CD4-positive, alpha-beta T cell (primary cell): ENCODE results near the gene ADGRV1. TPM values are rescaled to one million over a fixed set of nuclear protein-coding genes. Genes with fewer than 3 reads are reported as not detected.
"Not testable (repeated sequence)": the region's sequence is repeated elsewhere in the genome, so short reads cannot be mapped to it uniquely, and the experiment has no call there.

Experiments used
- ATAC-seq: fragments of 200-7000 bp; cut with Tn5 transposase; one replicate; pipeline ENCODE4 v1.10.0; 2022; ENCODE audit warnings: mild to moderate bottlenecking; ENCODE audit not compliant: poor library complexity
- CTCF ChIA-PET: fragments of 350-600 bp; sonication (Branson Sonifier 250); formaldehyde crosslinking; loops from one replicate; lab custom pipeline; 2021; ENCODE audit warnings: antibody characterized with exemption, inconsistent platforms; lab: Charles Lee
- POLR2A ChIA-PET: fragments of 350-600 bp; sonication (Branson Sonifier 250); formaldehyde crosslinking; loops from one replicate; lab custom pipeline; 2021; ENCODE audit warnings: antibody characterized with exemption, inconsistent platforms; lab: Charles Lee
- DNase-seq, 14 experiments: peaks; one replicate each; pipeline ENCODE4 v3.0.0-alpha.2; 2013 to 2020; ENCODE audit warnings: mixed read lengths in 2 of 14
- H3K27ac ChIP-seq, 2 donors: one replicate each; pipeline versions ENCODE4 v1.5.1 to v1.7.0; 2013; ENCODE audit warnings: low read length in 2 of 2, low read depth in 1 of 2, mild to moderate bottlenecking in 1 of 2
- H3K27me3 ChIP-seq, 2 experiments: 1 replicate in 1 of 2; 2 replicates in 1 of 2; pipeline versions ENCODE4 v1.6.1 to v1.7.0; 2013; ENCODE audit warnings: low read length in 2 of 2, control low read depth in 1 of 2, mild to moderate bottlenecking in 1 of 2, moderate library complexity in 1 of 2; ENCODE audit not compliant: insufficient read depth in 2 of 2, control insufficient read depth in 1 of 2
- H3K36me3 ChIP-seq: one replicate; pipeline ENCODE4 v1.6.1; 2013; ENCODE audit warnings: low read length, control low read depth; ENCODE audit not compliant: insufficient read depth
- H3K4me1 ChIP-seq: one replicate; pipeline ENCODE4 v1.6.1; 2013; ENCODE audit warnings: low read length, control low read depth; ENCODE audit not compliant: insufficient read depth
- H3K4me3 ChIP-seq: one replicate; pipeline ENCODE4 v1.5.1; 2013; ENCODE audit warnings: mild to moderate bottlenecking, low read length, moderate library complexity
- H3K9me3 ChIP-seq, 2 experiments: 1 replicate in 1 of 2; 2 replicates in 1 of 2; pipeline versions ENCODE4 v1.6.1 to v1.7.0; 2013; ENCODE audit warnings: low read length in 2 of 2, mild to moderate bottlenecking in 2 of 2, control low read depth in 1 of 2, moderate library complexity in 1 of 2; ENCODE audit not compliant: control insufficient read depth in 1 of 2, insufficient read depth in 1 of 2
- H3K27ac Mint-ChIP-seq: one replicate; pipeline ENCODE4 v1.8.0; 2020; ENCODE audit warnings: mixed read lengths
- H3K27me3 Mint-ChIP-seq: one replicate; pipeline ENCODE4 v1.8.0; 2021; ENCODE audit warnings: mixed read lengths
- H3K36me3 Mint-ChIP-seq: one replicate; pipeline ENCODE4 v1.8.0; 2021; ENCODE audit warnings: low read depth, mixed read lengths
- H3K4me1 Mint-ChIP-seq: one replicate; pipeline ENCODE4 v1.8.0; 2021; ENCODE audit warnings: low read depth, mixed read lengths
- H3K4me3 Mint-ChIP-seq: one replicate; pipeline ENCODE4 v1.8.0; 2020; ENCODE audit warnings: mild to moderate bottlenecking, mixed read lengths
- H3K9me3 Mint-ChIP-seq: one replicate; pipeline ENCODE4 v1.8.0; 2020; ENCODE audit warnings: mixed read lengths
- intact Hi-C, 2 experiments: fragments of 100-400 bp; cut with DNase I in 1 of 2; cut with micrococcal nuclease in 1 of 2; formaldehyde crosslinking; loops; one replicate each; pipeline versions ENCODE4 v1.15.1 to v1.9.0; 2023 to 2025; cut with DNase I, micrococcal nuclease
- total RNA-seq, 174 experiments: library from RNA in 2 of 174; stranded (reverse) in 2 of 174; gene quantifications; one replicate each; pipeline ENCODE4 v1.2.3 and lab custom pipeline; 2021 to 2026
- TF ChIP-seq, protein P1 (sequence below): fragments of 200-600 bp; IDR thresholded peaks from one replicate; pipeline ENCODE4 v1.8.0; 2022; ENCODE audit warnings: antibody characterized with exemption, mild to moderate bottlenecking

ADGRV1 gene
- total RNA-seq, 2 experiments from 2014 or later: 0.81 to 1.2 TPM

DNA sequence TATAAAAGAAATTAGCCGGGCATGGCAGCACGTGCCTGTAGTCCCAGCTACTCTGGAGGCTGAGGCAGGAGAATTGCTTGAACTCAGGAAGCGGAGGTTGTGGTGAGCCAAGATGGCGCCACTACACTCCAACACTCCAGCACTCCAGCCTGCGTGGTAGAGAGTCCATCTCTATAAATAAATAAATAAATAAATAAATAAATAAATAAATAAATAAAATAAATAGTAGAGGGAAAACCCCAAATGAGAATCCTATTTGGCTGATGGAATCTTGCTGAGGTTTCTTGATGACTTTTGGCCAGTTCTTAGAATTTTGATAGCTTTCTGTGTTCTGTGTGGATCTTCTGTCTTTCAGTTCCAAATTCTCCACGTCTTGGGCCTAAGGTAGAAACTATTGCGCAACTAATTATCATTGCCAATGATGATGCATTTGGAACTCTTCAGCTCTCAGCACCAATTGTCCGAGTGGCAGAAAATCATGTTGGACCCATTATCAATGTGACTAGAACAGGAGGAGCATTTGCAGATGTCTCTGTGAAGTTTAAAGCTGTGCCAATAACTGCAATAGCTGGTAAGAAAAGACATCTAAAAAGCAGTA, 126.9 kb downstream of the ADGRV1 start:
- no peaks in the 10 kb centered on the region for H3K27me3 Mint-ChIP-seq
- CTCF ChIA-PET: no interaction called here
- Histone ChIP-seq H3K27me3 (no peaks in the 10 kb centered on the region), H3K27ac (no peak overlapping the region), H3K9me3 (no peaks in the 10 kb centered on the region), H3K4me3 (no peak overlapping the region), H3K36me3 (no peaks in the 10 kb centered on the region), H3K4me1 (no peaks in the 10 kb centered on the region)
- POLR2A ChIA-PET: no interaction called here
- no peaks in the 10 kb centered on the region for H3K36me3 Mint-ChIP-seq
- ATAC-seq (no peak), DNase-seq (no peak)
- peaks cover 3% of the 10 kb centered on the region for H3K9me3 Mint-ChIP-seq
- no peak overlapping the region for H3K27ac Mint-ChIP-seq
- H3K4me3 Mint-ChIP-seq: no peak overlapping the region
- intact Hi-C loops: no loop called here
- TF ChIP-seq, protein P1, sequence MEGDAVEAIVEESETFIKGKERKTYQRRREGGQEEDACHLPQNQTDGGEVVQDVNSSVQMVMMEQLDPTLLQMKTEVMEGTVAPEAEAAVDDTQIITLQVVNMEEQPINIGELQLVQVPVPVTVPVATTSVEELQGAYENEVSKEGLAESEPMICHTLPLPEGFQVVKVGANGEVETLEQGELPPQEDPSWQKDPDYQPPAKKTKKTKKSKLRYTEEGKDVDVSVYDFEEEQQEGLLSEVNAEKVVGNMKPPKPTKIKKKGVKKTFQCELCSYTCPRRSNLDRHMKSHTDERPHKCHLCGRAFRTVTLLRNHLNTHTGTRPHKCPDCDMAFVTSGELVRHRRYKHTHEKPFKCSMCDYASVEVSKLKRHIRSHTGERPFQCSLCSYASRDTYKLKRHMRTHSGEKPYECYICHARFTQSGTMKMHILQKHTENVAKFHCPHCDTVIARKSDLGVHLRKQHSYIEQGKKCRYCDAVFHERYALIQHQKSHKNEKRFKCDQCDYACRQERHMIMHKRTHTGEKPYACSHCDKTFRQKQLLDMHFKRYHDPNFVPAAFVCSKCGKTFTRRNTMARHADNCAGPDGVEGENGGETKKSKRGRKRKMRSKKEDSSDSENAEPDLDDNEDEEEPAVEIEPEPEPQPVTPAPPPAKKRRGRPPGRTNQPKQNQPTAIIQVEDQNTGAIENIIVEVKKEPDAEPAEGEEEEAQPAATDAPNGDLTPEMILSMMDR: no peak
- no peaks in the 10 kb centered on the region for H3K4me1 Mint-ChIP-seq

DNA sequence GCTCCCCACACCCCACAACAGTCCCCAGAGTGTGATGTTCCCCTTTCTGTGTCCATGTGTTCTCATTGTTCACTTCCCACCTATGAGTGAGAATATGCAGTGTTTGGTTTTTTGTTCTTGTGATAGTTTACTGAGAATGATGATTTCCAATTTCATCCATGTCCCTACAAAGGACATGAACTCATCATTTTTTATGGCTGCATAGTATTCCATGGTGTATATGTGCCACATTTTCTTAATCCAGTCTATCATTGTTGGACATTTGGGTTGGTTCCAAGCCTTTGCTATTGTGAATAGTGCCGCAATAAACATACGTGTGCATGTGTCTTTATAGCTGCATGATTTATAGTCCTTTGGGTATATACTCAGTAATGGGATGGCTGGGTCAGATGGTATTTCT, 127.8 kb downstream of the ADGRV1 start:
- intact Hi-C loops, H3K27me3 ChIP-seq, DNase-seq, H3K4me1 Mint-ChIP-seq, H3K36me3 Mint-ChIP-seq, POLR2A ChIA-PET, H3K9me3 ChIP-seq, H3K4me3 ChIP-seq, H3K9me3 Mint-ChIP-seq, H3K27ac ChIP-seq, H3K4me1 ChIP-seq, H3K27ac Mint-ChIP-seq, H3K27me3 Mint-ChIP-seq, H3K36me3 ChIP-seq, ATAC-seq, CTCF ChIA-PET, H3K4me3 Mint-ChIP-seq: not testable (repeated sequence)

DNA sequence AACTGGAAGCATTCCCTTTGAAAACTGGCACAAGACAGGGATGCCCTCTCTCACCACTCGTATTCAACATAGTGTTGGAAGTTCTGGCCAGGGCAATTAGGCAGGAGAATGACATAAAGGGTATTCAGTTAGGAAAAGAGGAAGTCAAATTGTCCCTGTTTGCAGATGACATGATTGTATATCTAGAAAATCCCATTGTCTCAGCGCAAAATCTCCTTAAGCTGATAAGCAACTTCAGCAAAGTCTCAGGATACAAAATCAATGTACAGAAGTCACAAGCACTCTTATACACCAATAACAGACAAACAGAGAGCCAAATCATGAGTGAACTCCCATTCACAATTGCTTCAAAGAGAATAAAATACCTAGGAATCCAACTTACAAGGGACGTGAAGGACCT, 128.9 kb downstream of the ADGRV1 start:
- ATAC-seq, H3K27me3 Mint-ChIP-seq, H3K9me3 Mint-ChIP-seq, H3K36me3 ChIP-seq, H3K4me1 Mint-ChIP-seq, H3K4me3 ChIP-seq, H3K36me3 Mint-ChIP-seq, intact Hi-C loops, H3K27me3 ChIP-seq, H3K9me3 ChIP-seq, POLR2A ChIA-PET, H3K4me3 Mint-ChIP-seq, H3K27ac Mint-ChIP-seq, CTCF ChIA-PET, H3K4me1 ChIP-seq, DNase-seq, H3K27ac ChIP-seq: not testable (repeated sequence)

DNA sequence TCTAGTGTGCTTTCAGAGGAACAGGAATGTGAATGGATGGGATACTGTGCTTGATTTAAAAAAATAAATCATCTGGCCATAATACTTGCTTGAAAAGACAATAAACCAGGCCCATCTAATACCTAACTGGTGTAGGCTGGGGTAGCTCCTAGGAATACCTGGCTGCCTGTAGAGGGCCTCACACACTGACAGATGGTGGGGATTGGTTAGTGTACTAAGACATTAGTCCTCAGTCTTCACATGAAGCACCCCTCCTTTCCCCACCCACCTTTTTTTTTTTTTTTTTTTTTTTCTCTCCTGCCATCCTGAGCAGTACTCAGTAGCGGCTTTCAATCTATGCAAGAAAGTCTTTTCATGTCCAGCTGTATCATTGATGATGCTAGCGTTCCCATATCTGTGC, 130.5 kb downstream of the ADGRV1 start:
- intact Hi-C loops: no loop called here

More for the DNA sequence above, 130.5 kb downstream of the ADGRV1 start:
- H3K4me3 Mint-ChIP-seq: no peak overlapping the region
- Histone ChIP-seq H3K36me3 (no peaks in the 10 kb centered on the region), H3K27me3 (no peaks in the 10 kb centered on the region), H3K4me3 (no peak overlapping the region), H3K9me3 (no peaks in the 10 kb centered on the region), H3K4me1 (no peaks in the 10 kb centered on the region), H3K27ac (no peak overlapping the region)
- H3K36me3 Mint-ChIP-seq: no peaks in the 10 kb centered on the region
- no peaks in the 10 kb centered on the region for H3K27me3 Mint-ChIP-seq
- TF ChIP-seq, protein P1: no peak
- H3K27ac Mint-ChIP-seq: no peak overlapping the region
- ChIA-PET POLR2A (no interaction called here), CTCF (no interaction called here)
- ATAC-seq: no peak
- DNase-seq: no peak
- H3K4me1 Mint-ChIP-seq: no peaks in the 10 kb centered on the region
- H3K9me3 Mint-ChIP-seq: peaks cover 3% of the 10 kb centered on the region
